Activated CD8-positive, alpha-beta T cell treated with anti-CD3 and anti-CD28 coated beads, Interleukin-2, amount 10 ng/mL, durations not matched to agents 7 days and 5 days (primary cell): ENCODE data around the gene SPEM3. TPM values are rescaled to one million over a fixed set of nuclear protein-coding genes. Genes with fewer than 3 reads are reported as not detected.
"Not testable (repeated sequence)": the region's sequence is repeated elsewhere in the genome, so short reads cannot be mapped to it uniquely, and the experiment has no call there.

Experiments used
- ATAC-seq: fragments of 150-1000 bp; cut with Tn5 transposase; one replicate; pipeline ENCODE4 v1.10.0; 2021; ENCODE audit warnings: moderate library complexity
- CTCF ChIA-PET: fragments of 350-600 bp; sonication (Branson Sonifier 250); formaldehyde crosslinking; loops from one replicate; lab custom pipeline; 2021; ENCODE audit warnings: antibody characterized with exemption; lab: Charles Lee
- POLR2A ChIA-PET: fragments of 350-600 bp; sonication (Branson Sonifier 250); formaldehyde crosslinking; loops from one replicate; lab custom pipeline; 2021; ENCODE audit warnings: antibody characterized with exemption; lab: Charles Lee
- DNase-seq: peaks from one replicate; pipeline ENCODE4 v3.0.0-alpha.2; 2020
- H3K27ac Mint-ChIP-seq: one replicate; pipeline ENCODE4 v1.8.0; 2021; ENCODE audit warnings: mild to moderate bottlenecking, mixed read lengths
- H3K27me3 Mint-ChIP-seq: one replicate; pipeline ENCODE4 v1.8.0; 2021; ENCODE audit warnings: low read depth, mixed read lengths
- H3K36me3 Mint-ChIP-seq: one replicate; pipeline ENCODE4 v1.8.0; 2021; ENCODE audit warnings: low read depth, mixed read lengths
- H3K4me1 Mint-ChIP-seq: one replicate; pipeline ENCODE4 v1.8.0; 2021; ENCODE audit warnings: low read depth, mixed read lengths
- H3K4me3 Mint-ChIP-seq: one replicate; pipeline ENCODE4 v1.8.0; 2021; ENCODE audit warnings: mild to moderate bottlenecking, mixed read lengths
- H3K9me3 Mint-ChIP-seq: one replicate; pipeline ENCODE4 v1.8.0; 2022; ENCODE audit warnings: mixed read lengths; ENCODE audit not compliant: insufficient read depth
- total RNA-seq, 2 experiments: library from RNA; stranded (reverse); gene quantifications; one replicate each; pipeline ENCODE4 v1.2.3, GENCODE V29; 2021

Gene SPEM3
- total RNA-seq, 2 experiments from 2014 or later: not detected

DNA sequence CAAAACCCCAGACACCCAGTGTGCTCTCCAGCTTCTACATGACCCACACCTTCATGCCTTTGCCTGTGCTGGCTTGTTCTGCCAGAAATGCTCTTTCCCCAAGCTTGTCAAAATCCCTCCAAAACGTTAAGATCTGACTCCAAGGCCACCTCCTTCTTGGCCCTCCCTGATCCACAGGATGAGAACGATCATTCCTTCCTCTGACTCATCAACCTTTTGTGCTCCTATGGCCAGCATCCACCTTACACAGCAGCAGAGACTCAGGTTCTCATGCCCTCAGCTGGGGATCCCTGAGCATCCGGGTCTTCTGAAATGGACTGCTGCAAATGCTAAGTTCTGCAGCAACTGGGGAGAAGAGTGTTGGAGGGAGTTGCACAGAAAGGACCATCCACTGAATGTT, 47.8 kb downstream of the SPEM3 start:
- peak overlapping the region; percentile 94 for H3K4me3 Mint-ChIP-seq
- H3K9me3 Mint-ChIP-seq: no peaks in the 10 kb centered on the region
- DNase-seq (no peak), ATAC-seq (no peak)
- H3K27ac Mint-ChIP-seq: peak overlapping the region; percentile 90
- CTCF ChIA-PET: interaction anchor here (0.7 to 7.9 kb wide), 9 partner anchors 14 to 121 kb away, joined by 3 to 78 read pairs (median 4); partner anchors contain the start of genes FGF11, SENP3 and TMEM102
- POLR2A ChIA-PET: interaction anchor here (0.6 to 5.6 kb wide), 12 partner anchors 8 to 106 kb away, joined by 3 to 36 read pairs (median 4); partner anchors contain the start of gene POLR2A
- H3K4me1 Mint-ChIP-seq: peaks cover 65% of the 10 kb centered on the region
- H3K36me3 Mint-ChIP-seq: peaks cover 22% of the 10 kb centered on the region
- H3K27me3 Mint-ChIP-seq: no peaks in the 10 kb centered on the region

- peaks cover 65% of the 10 kb centered on the region for H3K4me1 Mint-ChIP-seq
- POLR2A ChIA-PET: interaction anchor here (0.6 to 5.6 kb wide), 8 partner anchors 8 to 107 kb away, joined by 3 to 36 read pairs (median 4); partner anchors contain the start of gene MPDU1
- ATAC-seq: no peak
Observed at GRCh38 chr17:7476951-7477350, 48.3 kb downstream of the SPEM3 start.

DNA sequence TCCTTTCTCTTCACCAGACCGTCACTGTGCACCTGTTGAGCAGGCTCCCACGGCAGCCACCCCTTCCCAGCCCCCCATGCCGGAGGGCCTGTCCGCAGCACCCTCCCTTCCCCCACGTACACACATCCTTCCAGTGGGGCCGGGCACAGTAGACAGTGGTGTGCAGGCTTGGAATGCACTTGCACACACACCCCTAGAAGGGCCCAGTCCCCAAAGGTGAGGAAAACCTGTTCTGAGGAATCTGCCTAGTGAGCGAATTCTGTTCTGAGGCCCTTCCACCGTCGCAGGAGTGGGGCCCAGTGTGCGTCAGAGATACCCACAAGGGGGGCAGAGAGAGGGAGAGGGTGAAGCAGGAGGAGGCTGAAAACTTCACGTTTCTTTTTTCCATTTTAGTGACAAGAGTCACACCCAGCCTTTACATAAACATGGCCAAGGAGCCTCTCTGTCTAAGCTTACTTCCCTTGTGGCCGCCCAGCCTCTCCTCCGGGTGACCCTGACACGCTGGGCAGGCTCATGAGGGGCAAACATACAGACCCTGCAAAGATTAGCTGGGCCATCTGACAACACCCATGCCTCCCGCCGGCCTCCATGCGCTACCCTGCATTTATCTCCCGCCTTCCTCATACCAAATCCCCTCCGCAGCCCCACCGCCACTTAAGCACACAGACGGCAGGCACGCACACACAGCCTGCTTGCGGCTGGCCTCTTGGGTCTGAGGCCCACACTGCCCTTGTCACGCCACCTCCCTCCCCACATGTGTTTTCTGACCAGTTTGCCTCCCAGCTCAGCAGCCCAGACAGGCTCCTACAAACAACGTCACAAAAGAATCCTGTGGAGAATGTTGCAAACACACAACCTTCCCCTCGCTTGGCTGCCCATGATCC, 49.0 kb downstream of the SPEM3 start:
- ATAC-seq (peak; percentile 7), DNase-seq (peak; percentile 39)
- Mint-ChIP-seq H3K27ac (peak overlapping the region; percentile 90), H3K9me3 (no peaks in the 10 kb centered on the region), H3K4me3 (peak overlapping the region; percentile 94), H3K4me1 (peaks cover 68% of the 10 kb centered on the region), H3K36me3 (peaks cover 22% of the 10 kb centered on the region), H3K27me3 (no peaks in the 10 kb centered on the region)
- POLR2A ChIA-PET: interaction anchor here (0.6 to 5.6 kb wide), 9 partner anchors 10 to 210 kb away, joined by 3 to 36 read pairs (median 3); partner anchors contain the start of genes MPDU1 and TP53
- CTCF ChIA-PET: interaction anchor here (1.0 to 7.9 kb wide), 6 partner anchors 33 to 122 kb away, joined by 3 to 78 read pairs (median 6); partner anchors contain the start of genes FGF11, SENP3 and TMEM102

More at GRCh38 chr17:7476951-7477350, 48.3 kb downstream of the SPEM3 start:
- Mint-ChIP-seq H3K4me3 (peak overlapping the region; percentile 94), H3K9me3 (no peaks in the 10 kb centered on the region), H3K36me3 (peaks cover 22% of the 10 kb centered on the region), H3K27me3 (no peaks in the 10 kb centered on the region), H3K27ac (peak overlapping the region; percentile 90)
- DNase-seq: no peak
- CTCF ChIA-PET: interaction anchor here (0.7 to 7.9 kb wide), 6 partner anchors 22 to 121 kb away, joined by 3 to 78 read pairs (median 6); partner anchors contain the start of genes FGF11, SENP3 and TMEM102

- peak overlapping the region; percentile 94 for H3K4me3 Mint-ChIP-seq
- H3K27me3 Mint-ChIP-seq: no peaks in the 10 kb centered on the region
- CTCF ChIA-PET: interaction anchor here (1.3 to 7.9 kb wide), 5 partner anchors 37 to 209 kb away, joined by 3 to 78 read pairs (median 6); partner anchors contain the start of genes FGF11, SENP3, TMEM102 and TP53
- ATAC-seq (peak; percentile 37), DNase-seq (peak; percentile 74)
- peaks cover 20% of the 10 kb centered on the region for H3K36me3 Mint-ChIP-seq
- POLR2A ChIA-PET: interaction anchor here (0.6 to 5.6 kb wide), 11 partner anchors 7 to 695 kb away, joined by 3 to 36 read pairs (median 4); partner anchors contain the start of genes CHRNB1 and TP53
- peak overlapping the region; percentile 90 for H3K27ac Mint-ChIP-seq
- H3K4me1 Mint-ChIP-seq: peaks cover 71% of the 10 kb centered on the region
- H3K9me3 Mint-ChIP-seq: no peaks in the 10 kb centered on the region
Observed at GRCh38 chr17:7478276-7479212, 49.9 kb downstream of the SPEM3 start.

GRCh38 chr17:7479213-7480088, 50.8 kb downstream of the SPEM3 start, which contains the start of gene ZBTB4:
Gene ZBTB4 (minus strand): TSS chr17:7479631. CDS start chr17:7466801, 12,830 bp downstream.
- Mint-ChIP-seq H3K4me3 (peak within 1 kb of the TSS; percentile 94), H3K27ac (peak within 1 kb of the TSS; percentile 92), H3K27me3 (no peaks in the 10 kb centered on the region), H3K36me3 (peaks cover 17% of the 10 kb centered on the region), H3K9me3 (no peaks in the 10 kb centered on the region), H3K4me1 (peaks cover 64% of the 10 kb centered on the region)
- DNase-seq (peak; percentile 68), ATAC-seq (peak; percentile 10)
- POLR2A ChIA-PET: interaction anchor here (0.6 to 5.6 kb wide), 14 partner anchors 8 to 694 kb away, joined by 3 to 36 read pairs (median 6); partner anchors contain the start of genes CHRNB1, MPDU1, TMEM102 and TP53
- CTCF ChIA-PET: interaction anchor here (1.2 to 7.9 kb wide), 8 partner anchors 8 to 208 kb away, joined by 3 to 78 read pairs (median 4); partner anchors contain the start of genes FGF11, TMEM102 and TP53

DNA sequence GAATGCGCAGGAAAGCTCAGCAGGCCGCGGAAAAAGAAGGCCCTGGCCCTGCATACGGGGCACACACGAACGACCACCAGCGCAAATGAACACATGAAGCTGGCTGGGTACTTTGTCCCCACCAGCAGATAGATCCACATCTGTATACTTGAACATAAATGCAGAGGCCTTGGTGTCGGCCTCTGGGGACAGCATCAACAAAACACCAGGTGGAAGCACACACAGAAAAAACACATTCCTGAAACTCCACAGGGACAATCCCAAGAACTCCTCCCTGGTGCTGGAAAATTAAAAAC, 51.4 kb downstream of the SPEM3 start:
- ChIA-PET CTCF (interaction anchor here (1.2 to 7.9 kb wide), 6 partner anchors 9 to 207 kb away, joined by 3 to 78 read pairs (median 5); partner anchors contain the start of genes FGF11, TMEM102 and TP53), POLR2A (interaction anchor here (1.0 to 5.6 kb wide), 11 partner anchors 9 to 693 kb away, joined by 3 to 36 read pairs (median 6); partner anchors contain the start of genes CHRNB1, MPDU1, TMEM102 and TP53)
- Mint-ChIP-seq H3K9me3 (no peaks in the 10 kb centered on the region), H3K27me3 (no peaks in the 10 kb centered on the region), H3K27ac (peak overlapping the region; percentile 92), H3K36me3 (peaks cover 19% of the 10 kb centered on the region), H3K4me3 (peak overlapping the region; percentile 87), H3K4me1 (peaks cover 63% of the 10 kb centered on the region)
- no peak for DNase-seq
- no peak for ATAC-seq

- peak within 1 kb of the TSS; percentile 99 for H3K27ac Mint-ChIP-seq
- H3K4me1 Mint-ChIP-seq: peaks cover 64% of the 10 kb centered on the region
- not testable (repeated sequence) for H3K27me3 Mint-ChIP-seq, DNase-seq, ATAC-seq, H3K9me3 Mint-ChIP-seq
- H3K4me3 Mint-ChIP-seq: peak within 1 kb of the TSS; percentile 94
- CTCF ChIA-PET: interaction anchor here (1.2 to 7.9 kb wide), 4 partner anchors 10 to 206 kb away, joined by 3 to 78 read pairs (median 6); partner anchors contain the start of genes FGF11, TMEM102 and TP53
- POLR2A ChIA-PET: interaction anchor here (0.6 to 5.6 kb wide), 3 partner anchors 27 to 692 kb away, joined by 3 to 36 read pairs (median 22); partner anchors contain the start of gene TMEM102
- H3K36me3 Mint-ChIP-seq: peaks cover 28% of the 10 kb centered on the region
Observed at GRCh38 chr17:7481275-7481674, 52.6 kb downstream of the SPEM3 start, which contains the start of gene SLC35G6. Gene SLC35G6 (plus strand): TSS chr17:7481446. CDS start chr17:7481517, 71 bp downstream.

DNA sequence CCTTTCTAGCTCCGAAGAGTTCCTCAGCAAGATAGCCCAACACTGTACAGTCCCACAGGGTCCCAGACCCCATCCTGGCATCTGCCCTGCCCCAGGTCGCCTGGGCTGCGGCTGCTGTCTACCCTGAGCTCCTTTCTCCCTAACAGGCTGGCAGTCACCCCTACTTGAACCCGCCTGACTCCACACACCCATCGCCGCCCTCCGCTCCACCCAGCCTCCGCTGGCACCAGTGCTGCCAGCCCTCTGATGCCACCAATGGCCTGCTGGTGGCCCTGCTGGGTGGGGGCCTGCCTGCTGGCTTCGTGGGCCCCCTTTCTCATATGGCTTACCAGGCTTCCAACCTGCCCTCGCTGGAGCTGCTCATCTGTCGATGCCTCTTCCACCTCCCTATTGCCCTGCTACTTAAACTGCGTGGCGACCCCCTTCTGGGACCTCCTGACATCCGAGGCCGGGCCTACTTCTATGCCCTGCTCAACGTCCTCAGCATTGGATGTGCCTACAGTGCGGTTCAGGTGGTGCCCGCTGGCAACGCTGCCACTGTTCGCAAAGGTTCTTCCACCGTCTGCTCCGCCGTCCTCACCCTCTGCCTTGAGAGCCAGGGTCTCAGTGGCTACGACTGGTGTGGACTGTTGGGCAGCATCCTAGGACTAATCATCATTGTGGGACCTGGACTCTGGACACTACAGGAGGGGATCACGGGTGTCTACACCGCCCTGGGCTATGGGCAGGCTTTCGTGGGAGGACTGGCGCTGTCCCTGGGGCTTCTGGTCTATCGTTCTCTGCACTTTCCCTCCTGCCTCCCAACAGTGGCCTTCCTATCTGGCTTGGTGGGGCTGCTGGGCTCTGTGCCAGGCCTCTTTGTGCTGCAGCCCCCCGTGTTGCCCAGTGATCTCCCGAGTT, 53.4 kb downstream of the SPEM3 start:
- CTCF ChIA-PET: interaction anchor here (2.4 to 7.9 kb wide), 2 partner anchors 11 to 45 kb away, joined by 7 to 78 read pairs; partner anchors contain the start of genes FGF11 and TMEM102

More for the DNA sequence above, 53.4 kb downstream of the SPEM3 start:
- not testable (repeated sequence) for ATAC-seq, H3K9me3 Mint-ChIP-seq, DNase-seq, H3K27me3 Mint-ChIP-seq
- H3K36me3 Mint-ChIP-seq: peaks cover 28% of the 10 kb centered on the region
- POLR2A ChIA-PET: interaction anchor here (0.6 to 5.6 kb wide), 3 partner anchors 28 to 691 kb away, joined by 3 to 36 read pairs (median 22); partner anchors contain the start of gene TMEM102
- peak overlapping the region; percentile 99 for H3K27ac Mint-ChIP-seq
- H3K4me3 Mint-ChIP-seq: peak overlapping the region; percentile 94
- peaks cover 63% of the 10 kb centered on the region for H3K4me1 Mint-ChIP-seq
